Hematopoietic multipotent progenitor cell (in vitro differentiated cells): ENCODE data around the gene RAP1GAP2. TPM values are rescaled to one million over a fixed set of nuclear protein-coding genes. Genes with fewer than 3 reads are reported as not detected.
"Not testable (repeated sequence)": the region's sequence is repeated elsewhere in the genome, so short reads cannot be mapped to it uniquely, and the experiment has no call there.

ENCODE experiments used
- DNase-seq, 3 donors: peaks; one replicate each; pipeline ENCODE4 v3.0.0-alpha.2; 2011 to 2015; ENCODE audit warnings: low read depth in 2 of 3, low spot score in 2 of 3
- total RNA-seq: library from RNA; depleted of rRNA; stranded (reverse); fragments of >200 nt; gene quantifications from one replicate; pipeline ENCODE4 v1.2.3, GENCODE V29; 2012

Gene RAP1GAP2
- total RNA-seq, 1 donor = 28.0 TPM

- no peak for DNase-seq
Observed at GRCh38 chr17:2880050-2880449, 83.8 kb downstream of the RAP1GAP2 start.

GRCh38 chr17:2881295-2881694, 85.1 kb downstream of the RAP1GAP2 start:
- no peak for DNase-seq

GRCh38 chr17:2883544-2884213, 87.4 kb downstream of the RAP1GAP2 start:
- no peak for DNase-seq

- DNase-seq = no peak
Observed at GRCh38 chr17:2885733-2886132, 89.5 kb downstream of the RAP1GAP2 start.

DNA sequence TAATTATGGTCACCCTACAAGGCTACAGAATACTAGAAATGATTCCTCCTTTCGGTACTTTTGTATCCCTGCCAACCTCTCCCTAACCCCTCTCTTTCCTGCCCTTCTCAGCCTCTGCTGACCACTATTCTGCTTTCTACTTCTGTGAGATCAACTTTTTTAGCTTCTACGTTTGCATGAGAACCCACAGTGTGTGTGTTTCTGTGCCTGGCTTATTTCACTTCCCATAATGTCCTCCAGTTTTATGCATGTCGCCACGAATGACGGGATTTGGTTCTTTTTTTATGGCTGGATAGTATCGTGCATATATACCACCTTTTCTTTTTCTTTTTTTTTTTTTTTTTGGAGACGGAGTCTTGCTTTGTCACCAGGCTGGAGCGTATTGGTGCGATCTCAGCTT, 92.1 kb downstream of the RAP1GAP2 start:
- DNase-seq = no peak

GRCh38 chr17:2889256-2889655, 93.0 kb downstream of the RAP1GAP2 start:
- no peak for DNase-seq

- not testable (repeated sequence) for DNase-seq
Observed at GRCh38 chr17:2890778-2891177, 94.5 kb downstream of the RAP1GAP2 start.

DNA sequence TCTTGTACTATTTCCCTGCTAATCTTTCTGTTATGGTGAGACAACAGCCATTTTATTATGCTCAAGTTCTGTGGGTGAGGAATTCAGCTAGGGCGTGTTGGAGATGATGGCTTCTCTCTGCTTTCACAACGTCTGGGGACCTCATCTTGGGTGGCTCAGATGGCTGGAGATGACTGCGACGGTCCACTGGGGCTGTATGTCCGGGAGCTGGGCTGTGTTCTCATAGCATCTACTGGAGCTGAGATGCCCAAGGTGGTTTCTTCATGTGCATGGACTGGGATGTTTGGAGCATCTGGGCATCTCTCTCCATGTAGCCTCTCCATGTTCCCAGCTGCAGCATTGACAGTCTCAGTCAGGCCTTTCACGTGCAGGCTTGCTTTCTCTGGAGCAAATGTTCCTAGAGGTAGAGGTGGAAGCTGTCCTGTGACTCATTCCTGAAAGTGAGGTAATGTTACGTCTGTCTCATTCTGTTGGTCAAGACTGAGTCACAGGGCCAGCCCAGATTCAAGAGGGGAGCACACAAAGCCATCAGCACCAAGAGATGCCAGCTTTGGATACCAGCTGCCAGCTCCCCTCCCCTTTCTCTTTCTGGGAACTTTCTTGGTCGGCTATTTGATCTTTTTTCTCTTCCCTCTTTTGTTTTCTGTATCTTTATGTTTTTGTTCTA, 96.2 kb downstream of the RAP1GAP2 start:
- no peak for DNase-seq

GRCh38 chr17:2893422-2893914, 97.2 kb downstream of the RAP1GAP2 start:
- DNase-seq = no peak

DNA sequence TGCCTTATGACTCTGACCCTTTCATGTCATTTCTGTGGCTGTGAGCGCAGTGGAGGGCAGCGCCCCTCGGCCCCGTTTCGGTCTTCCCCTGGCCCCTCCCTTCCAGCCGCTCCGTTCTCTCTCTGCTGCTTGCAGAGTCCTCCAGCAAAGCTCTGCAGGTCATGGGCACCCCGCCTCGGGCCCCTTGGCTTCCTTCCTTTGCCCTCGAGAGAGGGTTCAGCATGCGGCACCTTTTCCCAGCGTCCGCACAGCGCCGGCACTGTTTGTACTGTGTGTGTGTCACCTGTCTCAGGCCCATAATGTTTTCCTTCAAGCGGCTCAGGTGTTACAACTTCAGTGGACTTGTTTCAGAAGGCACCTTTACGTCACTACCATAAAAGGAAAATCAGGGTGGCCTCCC, 98.5 kb downstream of the RAP1GAP2 start:
- no peak for DNase-seq

GRCh38 chr17:2897605-2898004, 101.4 kb downstream of the RAP1GAP2 start:
- no peak for DNase-seq

- no peak for DNase-seq
Observed at GRCh38 chr17:2898255-2898926, 102.2 kb downstream of the RAP1GAP2 start.

GRCh38 chr17:2899906-2900305, 103.7 kb downstream of the RAP1GAP2 start:
- DNase-seq = no peak

- DNase-seq = no peak
Observed at GRCh38 chr17:2900842-2901241, 104.6 kb downstream of the RAP1GAP2 start.

DNA sequence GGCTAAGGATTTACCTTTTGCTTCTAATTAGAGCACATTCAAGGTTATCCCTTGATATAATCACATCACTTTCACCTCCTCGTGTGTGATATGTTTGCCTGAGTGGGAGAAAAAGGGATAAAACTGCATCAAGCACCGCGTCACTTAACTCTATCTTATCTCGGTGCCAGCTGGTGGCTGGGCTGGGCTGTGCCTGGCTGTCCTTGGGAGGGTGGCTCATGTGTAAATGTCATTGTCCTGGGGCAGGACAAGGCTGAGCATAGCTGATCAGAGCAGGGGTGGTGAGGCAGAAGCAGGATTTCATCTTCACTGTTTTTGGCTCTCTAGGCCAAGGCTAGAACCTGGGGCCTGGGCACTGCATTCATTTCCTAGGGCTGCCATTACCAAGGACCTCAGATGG, 105.3 kb downstream of the RAP1GAP2 start:
- DNase-seq = no peak

DNA sequence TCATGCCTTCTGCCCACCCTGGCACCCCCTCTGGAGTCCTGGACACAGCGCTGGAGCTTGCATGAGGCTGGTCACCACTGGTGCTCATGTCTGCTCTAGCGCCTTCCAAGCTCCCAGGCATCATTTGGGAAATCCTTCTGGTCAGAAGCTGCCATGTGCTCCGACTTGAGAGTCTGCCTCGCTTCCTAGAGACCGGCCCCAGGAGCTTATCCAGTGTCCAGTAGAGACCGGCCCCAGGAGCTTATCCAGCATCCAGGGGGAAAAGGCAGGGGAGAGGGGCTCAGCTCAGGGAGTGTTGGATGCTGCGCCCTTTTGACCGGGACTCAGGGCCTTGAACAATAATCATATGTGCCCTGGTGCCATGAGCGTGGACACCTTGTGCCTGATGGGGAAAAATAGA, 106.3 kb downstream of the RAP1GAP2 start:
- no peak for DNase-seq

DNA sequence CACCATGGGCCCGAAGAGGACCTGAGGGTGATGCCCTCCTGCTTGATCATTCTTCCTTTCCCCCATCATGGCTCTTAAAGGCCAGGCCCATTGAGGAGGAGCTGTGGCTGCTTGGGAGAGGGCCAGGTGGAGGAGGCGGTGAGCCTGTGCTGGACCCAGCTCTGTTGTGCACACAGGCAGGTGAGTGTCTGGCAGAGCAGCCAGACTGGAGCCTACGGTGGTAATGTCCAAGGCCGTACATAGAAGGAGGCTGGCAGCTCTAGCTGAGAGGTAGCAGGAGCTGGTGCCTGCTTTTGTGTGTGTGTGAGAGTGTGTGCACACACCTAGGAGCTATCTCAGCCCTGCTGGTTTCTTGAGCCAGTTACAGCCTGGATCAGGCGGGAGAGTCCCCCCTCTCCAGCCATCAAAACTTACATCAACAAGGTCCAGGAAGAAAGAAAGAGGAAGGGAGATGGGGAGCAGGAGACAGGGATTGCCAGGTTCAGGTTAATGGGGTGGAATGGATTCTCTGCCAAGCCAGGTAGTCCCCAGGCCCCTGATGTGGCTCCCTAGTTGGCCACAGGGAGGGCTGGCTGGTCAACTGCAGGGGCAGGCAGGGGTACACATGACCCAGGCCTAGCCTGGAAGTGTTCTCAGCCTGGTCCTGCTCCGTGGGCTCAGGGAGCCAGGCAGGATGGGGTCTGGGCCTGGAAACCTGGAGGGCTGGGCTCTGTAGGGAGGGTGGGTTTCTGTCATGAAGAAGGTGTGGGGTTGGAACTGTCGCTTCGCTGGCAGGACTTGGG, 107.1 kb downstream of the RAP1GAP2 start:
- DNase-seq = no peak

DNA sequence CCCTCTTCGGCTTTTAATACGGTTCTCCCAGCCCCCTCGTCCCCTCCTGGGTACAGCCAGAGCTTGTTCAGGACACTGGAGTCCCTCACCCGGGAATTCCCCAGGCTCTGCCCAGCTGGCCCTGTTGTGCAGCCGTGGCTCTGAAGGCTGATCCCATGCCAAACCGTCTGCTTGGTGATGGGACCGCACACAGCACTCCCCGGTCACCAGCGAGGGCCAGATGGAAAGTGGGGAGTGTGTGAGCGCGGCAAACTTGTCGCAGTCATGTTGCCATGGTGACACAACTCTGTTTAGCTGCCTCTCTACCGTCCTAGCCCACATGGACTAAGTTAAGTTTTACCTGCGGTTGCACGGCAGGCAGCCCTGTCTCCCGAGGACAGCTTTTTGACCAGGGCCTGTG, 107.9 kb downstream of the RAP1GAP2 start:
- DNase-seq = peak in 1 of 3 donors; percentile 56

- peak in 2 of 3 donors; percentile 63 to 83 for DNase-seq
Observed at GRCh38 chr17:2905269-2905668, 109.0 kb downstream of the RAP1GAP2 start.

GRCh38 chr17:2905696-2906501, 109.7 kb downstream of the RAP1GAP2 start:
- peak in 2 of 3 donors; percentile 33 to 48 for DNase-seq
